GM10847 (cell line): Measurements from ENCODE around the gene COPG2.
A peak's percentile ranks its signal among the peaks of the same experiment; 100 is the strongest.

Experiments used
- POLR2A ChIP-seq: IDR thresholded peaks from 2 replicates; pipeline ENCODE4 v1.6.1; 2011; ENCODE audit not compliant: insufficient read length; ENCODE audit errors: extremely low read depth

Gene COPG2, protein sequence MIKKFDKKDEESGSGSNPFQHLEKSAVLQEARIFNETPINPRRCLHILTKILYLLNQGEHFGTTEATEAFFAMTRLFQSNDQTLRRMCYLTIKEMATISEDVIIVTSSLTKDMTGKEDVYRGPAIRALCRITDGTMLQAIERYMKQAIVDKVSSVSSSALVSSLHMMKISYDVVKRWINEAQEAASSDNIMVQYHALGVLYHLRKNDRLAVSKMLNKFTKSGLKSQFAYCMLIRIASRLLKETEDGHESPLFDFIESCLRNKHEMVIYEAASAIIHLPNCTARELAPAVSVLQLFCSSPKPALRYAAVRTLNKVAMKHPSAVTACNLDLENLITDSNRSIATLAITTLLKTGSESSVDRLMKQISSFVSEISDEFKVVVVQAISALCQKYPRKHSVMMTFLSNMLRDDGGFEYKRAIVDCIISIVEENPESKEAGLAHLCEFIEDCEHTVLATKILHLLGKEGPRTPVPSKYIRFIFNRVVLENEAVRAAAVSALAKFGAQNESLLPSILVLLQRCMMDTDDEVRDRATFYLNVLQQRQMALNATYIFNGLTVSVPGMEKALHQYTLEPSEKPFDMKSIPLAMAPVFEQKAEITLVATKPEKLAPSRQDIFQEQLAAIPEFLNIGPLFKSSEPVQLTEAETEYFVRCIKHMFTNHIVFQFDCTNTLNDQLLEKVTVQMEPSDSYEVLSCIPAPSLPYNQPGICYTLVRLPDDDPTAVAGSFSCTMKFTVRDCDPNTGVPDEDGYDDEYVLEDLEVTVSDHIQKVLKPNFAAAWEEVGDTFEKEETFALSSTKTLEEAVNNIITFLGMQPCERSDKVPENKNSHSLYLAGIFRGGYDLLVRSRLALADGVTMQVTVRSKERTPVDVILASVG

GRCh38 chr7:130668258-130669084, at the start of gene COPG2:
Gene COPG2 (minus strand): TSS chr7:130668748. CDS start chr7:130668668, 80 bp downstream.
- peak; percentile 57 for TF ChIP-seq POLR2A

DNA sequence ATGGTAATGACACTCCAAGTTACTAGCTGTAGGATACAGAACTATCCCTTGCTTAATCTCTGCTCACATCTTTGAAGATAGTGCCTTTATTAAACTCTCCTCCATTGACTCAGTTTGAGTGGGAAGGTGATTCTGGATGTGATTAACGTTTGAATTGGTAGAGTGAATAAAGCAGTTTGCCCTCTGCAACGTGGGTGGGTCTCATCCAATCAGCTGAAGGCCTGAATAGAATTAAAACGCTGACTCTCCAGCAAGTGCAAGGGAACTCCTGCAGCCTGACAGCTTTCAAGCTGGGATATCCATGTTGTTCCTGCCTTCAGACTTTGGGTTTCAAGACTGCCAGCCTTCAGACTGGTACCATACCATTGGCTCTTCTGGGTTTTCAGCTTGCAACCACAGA, 43.9 kb upstream of the COPG2 start:
- TF ChIP-seq POLR2A = no peak

DNA sequence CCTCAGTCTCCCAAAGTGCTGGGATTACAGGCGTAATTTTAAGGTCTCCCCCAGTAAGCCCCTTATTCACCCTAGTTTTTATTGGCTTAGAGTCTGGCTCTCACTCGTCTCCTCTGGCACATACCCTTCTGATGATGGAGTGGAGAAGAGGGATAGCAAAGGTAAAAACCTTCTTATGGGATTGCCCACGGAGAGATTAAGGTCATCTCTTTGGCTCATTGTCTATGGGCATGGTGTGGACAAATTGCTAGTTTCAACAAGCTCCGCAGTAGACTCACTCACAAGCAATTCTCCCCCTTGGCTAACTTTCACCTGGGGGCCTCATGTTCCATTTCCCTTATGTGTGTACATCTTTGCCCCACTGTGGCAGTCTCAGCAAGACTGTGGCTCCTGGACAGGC, 40.2 kb upstream of the COPG2 start:
- no peak for TF ChIP-seq POLR2A

DNA sequence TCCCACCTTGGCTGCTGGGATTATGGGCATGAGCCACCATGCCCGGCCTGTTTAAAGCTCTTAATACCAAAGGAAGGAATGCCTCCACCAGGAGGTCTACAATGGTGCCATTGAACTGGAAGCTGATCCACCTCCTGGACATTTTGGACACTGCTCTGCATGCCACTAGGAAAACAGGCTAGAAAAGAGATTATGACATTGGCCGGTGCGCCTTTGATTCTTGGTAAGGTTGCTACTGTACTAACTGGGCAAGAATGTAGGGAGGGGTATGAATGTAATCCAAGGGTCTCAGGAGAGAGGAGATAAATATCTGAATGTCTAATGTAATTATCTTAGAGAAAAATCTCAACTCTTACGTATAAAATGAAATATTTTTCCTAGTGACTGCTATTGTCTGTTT, 39.5 kb upstream of the COPG2 start:
- TF ChIP-seq POLR2A = no peak

DNA sequence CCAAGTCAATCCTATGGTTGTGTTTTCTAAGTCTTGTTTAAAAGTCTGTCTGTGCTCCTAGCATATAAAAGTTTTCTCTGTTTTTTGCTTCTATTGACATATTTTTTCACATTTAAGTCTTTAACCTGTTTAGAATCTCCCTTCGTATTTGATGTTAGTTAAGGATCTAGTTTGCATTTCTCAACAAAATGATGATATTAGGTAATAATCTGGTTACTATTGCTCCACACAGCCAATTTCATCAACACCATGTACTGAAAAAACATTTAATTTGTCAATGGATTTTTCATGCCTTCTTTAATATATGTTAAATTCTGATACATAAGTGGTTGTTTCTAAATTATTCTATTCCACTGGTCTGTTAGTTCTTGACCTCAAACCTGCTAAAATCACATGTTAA, 35.3 kb upstream of the COPG2 start:
- no peak for TF ChIP-seq POLR2A

DNA sequence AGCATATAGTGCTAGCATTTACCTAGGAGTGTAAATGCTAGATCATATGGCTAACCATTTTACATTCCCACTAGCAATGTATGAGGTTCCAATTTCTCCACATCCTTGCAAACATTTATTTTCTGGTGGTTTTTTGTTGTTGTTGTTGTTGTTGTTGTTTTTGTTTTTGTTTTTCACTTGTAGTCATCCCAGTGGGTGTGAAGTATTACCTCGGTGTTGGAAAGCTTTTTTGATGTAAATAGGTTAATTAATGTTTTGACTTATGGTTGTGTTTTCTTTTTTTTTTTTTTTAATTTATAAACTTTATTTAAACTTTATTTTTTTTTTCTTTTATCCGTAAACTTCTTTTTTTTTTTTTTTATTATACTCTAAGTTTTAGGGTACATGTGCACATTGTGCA, 33.1 kb upstream of the COPG2 start:
- TF ChIP-seq POLR2A = no peak

DNA sequence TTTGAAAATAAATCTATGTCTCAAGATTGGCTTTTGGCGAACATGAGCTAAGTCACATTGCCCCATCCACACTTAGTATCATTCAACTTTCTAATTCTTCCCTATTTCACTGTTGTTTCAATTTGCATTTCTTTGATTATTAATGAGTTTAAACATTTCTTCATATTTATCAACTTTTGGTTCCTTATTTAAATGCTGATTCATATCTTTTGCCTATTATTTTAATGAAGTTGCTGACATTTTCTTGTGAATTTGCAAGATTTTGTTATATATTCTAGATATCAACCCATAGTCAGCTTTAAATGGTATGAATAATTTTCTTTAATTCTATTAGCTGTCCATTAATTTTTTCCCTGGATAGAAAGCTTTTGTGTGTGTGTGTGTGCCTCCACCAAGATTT, 32.2 kb upstream of the COPG2 start:
- no peak for TF ChIP-seq POLR2A

DNA sequence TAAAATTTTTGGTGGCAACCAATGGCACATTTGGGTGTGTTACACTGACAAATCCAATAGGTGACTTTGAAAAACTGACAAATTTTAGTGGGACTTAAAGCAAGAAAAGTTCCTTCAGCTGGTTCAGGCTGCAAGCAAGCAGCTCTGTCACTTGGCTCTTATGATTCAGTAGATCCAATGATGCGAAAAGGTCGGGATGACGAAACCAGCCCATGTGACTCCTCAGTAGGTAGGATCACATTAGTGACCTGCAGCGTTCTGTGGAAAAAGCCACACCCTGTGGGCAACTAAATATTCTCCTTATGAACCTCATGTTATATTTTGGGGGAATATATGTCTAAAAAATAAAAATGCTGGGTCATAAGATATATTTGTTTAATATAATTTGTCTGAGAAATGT, 31.1 kb upstream of the COPG2 start:
- TF ChIP-seq POLR2A = no peak

GRCh38 chr7:130697820-130698219, 29.3 kb upstream of the COPG2 start:
- no peak for TF ChIP-seq POLR2A

- no peak for TF ChIP-seq POLR2A
Observed at GRCh38 chr7:130695840-130696239, 27.3 kb upstream of the COPG2 start.

- no peak for TF ChIP-seq POLR2A
Observed at GRCh38 chr7:130689683-130690082, 21.1 kb upstream of the COPG2 start.

DNA sequence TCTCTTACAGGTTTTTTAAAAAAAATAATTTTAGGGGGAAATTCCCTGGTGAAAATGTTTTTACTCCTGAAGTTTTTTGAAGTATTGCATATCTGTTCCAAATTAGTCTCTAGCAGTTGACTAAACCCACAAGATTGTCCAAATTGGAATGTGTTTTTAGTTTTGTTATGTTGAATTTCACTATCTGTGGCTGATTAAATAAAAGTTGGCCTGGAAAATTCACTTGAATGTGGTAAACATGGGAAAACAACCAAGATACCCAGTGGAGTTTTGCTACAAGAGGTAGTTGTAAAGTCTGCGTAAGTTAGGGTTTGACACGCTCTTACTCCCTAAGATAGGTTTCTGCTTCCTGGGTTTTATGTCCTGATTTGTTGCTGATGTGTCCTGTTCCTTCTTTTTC, 14.5 kb upstream of the COPG2 start:
- TF ChIP-seq POLR2A = no peak

DNA sequence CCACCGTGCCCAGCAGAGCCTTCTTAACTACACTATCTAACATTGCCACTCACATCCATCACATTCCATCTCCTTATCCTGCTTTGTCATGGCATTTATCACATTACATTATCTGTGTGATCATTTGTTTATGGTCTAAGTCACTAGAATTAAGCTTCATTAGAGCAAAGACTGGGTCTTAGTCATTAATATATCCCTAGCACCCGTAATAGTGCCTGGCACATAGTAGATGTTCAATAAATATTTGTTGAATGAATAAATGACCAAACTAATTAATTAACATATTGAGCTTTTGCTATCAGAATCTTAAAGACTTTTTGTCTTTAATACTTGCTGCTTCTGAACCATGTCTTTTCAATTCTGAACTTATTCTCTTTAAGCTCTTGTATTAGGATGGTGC, 5.9 kb upstream of the COPG2 start:
- no peak for TF ChIP-seq POLR2A

DNA sequence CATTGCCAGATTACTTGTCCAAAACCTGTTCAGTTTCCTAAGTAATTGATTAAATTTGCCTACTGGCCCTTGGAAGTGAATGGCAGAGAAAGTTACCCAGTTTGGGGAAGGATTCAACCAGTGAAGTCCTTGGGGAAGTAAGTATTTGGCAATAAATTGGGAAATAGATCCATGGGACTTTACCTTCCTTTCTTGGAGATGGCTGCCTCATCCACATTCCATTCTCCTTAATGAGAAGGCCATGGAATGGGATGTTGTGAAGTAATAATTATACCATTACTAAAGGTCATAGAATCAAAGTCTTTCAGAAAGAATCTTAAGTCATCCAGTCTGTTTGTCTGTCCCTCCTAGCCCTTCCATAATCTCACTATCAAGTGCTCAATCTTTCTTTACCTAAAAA, 4.5 kb upstream of the COPG2 start:
- no peak for TF ChIP-seq POLR2A

DNA sequence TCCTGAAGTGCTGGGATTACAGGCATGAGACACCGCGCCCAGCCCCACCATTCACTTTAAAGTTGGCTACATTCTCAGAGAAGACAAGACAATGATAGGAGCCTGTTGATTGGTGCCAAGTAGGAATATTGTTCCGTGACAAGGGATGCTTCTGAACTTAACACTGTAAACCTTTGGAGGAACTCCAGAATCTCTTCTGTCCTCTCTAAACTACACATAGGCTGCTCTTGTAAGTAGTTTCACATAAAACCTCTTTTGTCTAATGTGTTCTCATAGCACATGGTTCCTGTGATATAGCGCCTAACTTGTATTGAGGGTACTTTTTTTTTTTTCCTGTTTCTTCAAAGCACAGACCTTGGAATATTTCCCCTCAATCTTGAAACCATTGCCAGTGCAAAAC, 3.6 kb upstream of the COPG2 start:
- no peak for TF ChIP-seq POLR2A

GRCh38 chr7:130669085-130669700, 645 bp upstream of the COPG2 start:
- TF ChIP-seq POLR2A = no peak
